Thyroid gland (tissue), 4 donors: ENCODE results near the gene MAP3K1. TPM values are rescaled to one million over a fixed set of nuclear protein-coding genes. Genes with fewer than 3 reads are reported as not detected.

ENCODE experiments used
- DNase-seq, 2 donors: peaks; one replicate each; pipeline ENCODE4 v3.0.0-alpha.2; 2019
- H3K27ac ChIP-seq, 3 donors: fragments of 200-600 bp; sonication (generic); 1 replicate in 2 of 3; 2 replicates in 1 of 3; pipeline ENCODE4 v1.5.1; 2016 to 2019; ENCODE audit warnings: mild to moderate bottlenecking in 1 of 3, moderate library complexity in 1 of 3
- H3K27me3 ChIP-seq: fragments of 200-600 bp; sonication (generic); one replicate; pipeline ENCODE4 v1.5.1; 2019
- H3K36me3 ChIP-seq, 2 donors: fragments of 200-600 bp; sonication (generic); one replicate each; pipeline ENCODE4 v1.5.1; 2016 to 2019
- H3K4me1 ChIP-seq, 2 donors: fragments of 200-600 bp; sonication (generic); one replicate each; pipeline ENCODE4 v1.5.1; 2017 to 2019
- H3K4me3 ChIP-seq, 3 donors: fragments of 200-600 bp; sonication (generic); replicated peaks in 1 of 3; 1 replicate in 2 of 3; 2 replicates in 1 of 3; pipeline ENCODE4 v1.5.1; 2016; ENCODE audit warnings: mild to moderate bottlenecking in 1 of 3
- H3K9me3 ChIP-seq: fragments of 200-600 bp; sonication (generic); one replicate; pipeline ENCODE4 v1.5.1; 2017
- CTCF ChIP-seq, 6 experiments: fragments of 200-600 bp in 3 of 6; fragments of 450-650 bp in 3 of 6; sonication (generic) in 3 of 6; IDR thresholded peaks; one replicate each; pipeline ENCODE4 v1.5.1; 2016 to 2019; ENCODE audit warnings: antibody characterized with exemption in 6 of 6, mild to moderate bottlenecking in 2 of 6, inconsistent platforms in 1 of 6, moderate library complexity in 1 of 6
- POLR2A ChIP-seq, 2 donors: fragments of 450-650 bp; IDR thresholded peaks; one replicate each; pipeline ENCODE4 v1.6.1; 2017; ENCODE audit warnings: antibody characterized with exemption in 2 of 2, mild to moderate bottlenecking in 2 of 2, moderate library complexity in 1 of 2
- WGBS, 2 donors: methylation state at CpG; one replicate each; pipeline ENCODE4 v1.1.5; 2017; 5-methylcytosine and 5-hydroxymethylcytosine counted together
- intact Hi-C: fragments of 100-400 bp; cut with DNase I; formaldehyde crosslinking; loops from one replicate; pipeline ENCODE4 v1.15.1; 2023
- total RNA-seq, 4 donors: library from RNA; depleted of rRNA; stranded (reverse); fragments of >200 nt; gene quantifications; one replicate each; pipeline ENCODE4 v1.2.3, GENCODE V29; 2016

MAP3K1 gene
- total RNA-seq, 4 donors from 2014 or later = 56.9 to 113 (median 66.4) TPM

- Histone ChIP-seq H3K4me1 (peaks cover 51 to 76% of the 10 kb centered on the region in 2 donors), H3K27ac (peak overlapping the region in 1 of 3 donors; percentile 2), H3K36me3 (no peaks in the 10 kb centered on the region), H3K9me3 (no peaks in the 10 kb centered on the region), H3K4me3 (no peak overlapping the region), H3K27me3 (no peaks in the 10 kb centered on the region)
- no peak for DNase-seq
- TF ChIP-seq CTCF (IDR thresholded peaks at IDR 0.05) (no peak), POLR2A (IDR thresholded peaks at IDR 0.05) (no peak)
- intact Hi-C loops = no loop called here
- WGBS, 2 donors = 86 to 95% methylated on average over 3 of the region's 3 CpGs
These were observed 10.0 kb downstream of the MAP3K1 start for GRCh38 chr5:56825222-56825824.

- no peak for TF ChIP-seq POLR2A (IDR thresholded peaks at IDR 0.05)
- TF ChIP-seq CTCF (IDR thresholded peaks at IDR 0.05) = peak in 4 of 6 experiments; percentile 23 to 37 (median 29)
- no peaks in the 10 kb centered on the region for H3K9me3 ChIP-seq
- H3K27me3 ChIP-seq = no peaks in the 10 kb centered on the region
- intact Hi-C loops = no loop called here
- WGBS, 2 donors = 34 to 45% methylated on average over 5 of the region's 5 CpGs
- H3K36me3 ChIP-seq = no peaks in the 10 kb centered on the region
- H3K4me1 ChIP-seq = peaks cover 60 to 83% of the 10 kb centered on the region in 2 donors
- H3K27ac ChIP-seq = peak overlapping the region in 1 of 3 donors; percentile 1
- no peak overlapping the region for H3K4me3 ChIP-seq
- DNase-seq = no peak
These were observed 11.7 kb downstream of the MAP3K1 start for GRCh38 chr5:56827049-56827448.

GRCh38 chr5:56827924-56828323 lies 12.6 kb downstream of the MAP3K1 start:
- Histone ChIP-seq H3K27me3 (no peaks in the 10 kb centered on the region), H3K4me1 (peaks cover 62 to 83% of the 10 kb centered on the region in 2 donors), H3K4me3 (no peak overlapping the region), H3K36me3 (no peaks in the 10 kb centered on the region), H3K9me3 (no peaks in the 10 kb centered on the region), H3K27ac (peak overlapping the region in 1 of 3 donors; percentile 20)
- no peak for DNase-seq
- no peak for TF ChIP-seq POLR2A (IDR thresholded peaks at IDR 0.05)
- TF ChIP-seq CTCF (IDR thresholded peaks at IDR 0.05) = no peak
- WGBS, 2 donors = 84% methylated on average over 2 of the region's 2 CpGs
- intact Hi-C loops = no loop called here

- TF ChIP-seq CTCF (IDR thresholded peaks at IDR 0.05) (no peak), POLR2A (IDR thresholded peaks at IDR 0.05) (no peak)
- Histone ChIP-seq H3K4me3 (no peak overlapping the region), H3K27ac (peak overlapping the region in 1 of 3 donors; percentile 35), H3K9me3 (no peaks in the 10 kb centered on the region), H3K27me3 (no peaks in the 10 kb centered on the region), H3K4me1 (peaks cover 57 to 83% of the 10 kb centered on the region in 2 donors), H3K36me3 (no peaks in the 10 kb centered on the region)
- 81 to 86% methylated on average over 11 of the region's 11 CpGs for WGBS, 2 donors
- no peak for DNase-seq
- intact Hi-C loops = no loop called here
These were observed 14.0 kb downstream of the MAP3K1 start for GRCh38 chr5:56829137-56829908.

- H3K27me3 ChIP-seq = no peaks in the 10 kb centered on the region
- WGBS, 2 donors = 14 to 37% methylated on average over 1 of the region's 1 CpG
- peaks cover 57 to 89% of the 10 kb centered on the region in 2 donors for H3K4me1 ChIP-seq
- no peak overlapping the region for H3K4me3 ChIP-seq
- H3K36me3 ChIP-seq = no peaks in the 10 kb centered on the region
- intact Hi-C loops = no loop called here
- H3K27ac ChIP-seq = peak overlapping the region in 2 of 3 donors; percentile 0 to 27
- no peak for DNase-seq
- H3K9me3 ChIP-seq = no peaks in the 10 kb centered on the region
- no peak for TF ChIP-seq CTCF (IDR thresholded peaks at IDR 0.05)
- no peak for TF ChIP-seq POLR2A (IDR thresholded peaks at IDR 0.05)
These were observed 16.4 kb downstream of the MAP3K1 start for GRCh38 chr5:56831773-56832172.
